IMR-90 (cell line): ENCODE data around the gene PARD6G. TPM values are rescaled to one million over a fixed set of nuclear protein-coding genes. Genes with fewer than 3 reads are reported as not detected.

ENCODE experiments used
- ATAC-seq: fragments of 200-7000 bp; cut with Tn5 transposase; 2 replicates; pipeline ENCODE4 v1.9.1; 2020; ENCODE audit warnings: low read depth, mild to moderate bottlenecking, moderate library complexity
- BruUV-seq: library from RNA; stranded (reverse); fragments of 400-500 nt; replicated peaks from 2 replicates; lab custom pipeline; 2021; lab: Mats Ljungman, UMichigan
- CTCF ChIA-PET: fragments of 300-600 bp; formaldehyde crosslinking; extraction: SDS; loops from one replicate; lab custom pipeline; 2021; ENCODE audit warnings: antibody characterized with exemption; lab: Yijun Ruan, JAX
- POLR2A ChIA-PET: fragments of 300-600 bp; sonication (Branson Sonifier 250); formaldehyde crosslinking; loops from one replicate; lab custom pipeline; 2022; ENCODE audit warnings: antibody characterized with exemption; ENCODE audit not compliant: unreplicated experiment; lab: Charles Lee
- DNase-seq: peaks from one replicate; pipeline ENCODE4 v3.0.0; 2013
- H2AFZ ChIP-seq: replicated peaks from 2 replicates; pipeline ENCODE3; 2013; ENCODE audit warnings: low read length, mild to moderate bottlenecking; ENCODE audit not compliant: poor library complexity
- H2AK5ac ChIP-seq: 2 replicates; pipeline ENCODE4 v1.6.1; 2013; ENCODE audit warnings: low read depth, low read length, inconsistent platforms
- H2AK9ac ChIP-seq: replicated peaks from 2 replicates; pipeline ENCODE3; 2013; ENCODE audit warnings: mild to moderate bottlenecking, low read depth, low read length, moderate library complexity; ENCODE audit not compliant: poor library complexity
- H2BK120ac ChIP-seq: 2 replicates; pipeline ENCODE4 v1.6.1; 2013; ENCODE audit warnings: low read depth, low read length, inconsistent platforms
- H2BK15ac ChIP-seq: 3 replicates; pipeline ENCODE4 v1.6.1; 2013; ENCODE audit warnings: low read depth, low read length, inconsistent platforms
- H2BK20ac ChIP-seq: 2 replicates; pipeline ENCODE4 v1.6.1; 2013; ENCODE audit warnings: low read depth, mild to moderate bottlenecking, inconsistent platforms, low read length, moderate library complexity
- H2BK5ac ChIP-seq: 2 replicates; pipeline ENCODE4 v1.6.1; 2013; ENCODE audit warnings: mild to moderate bottlenecking, low read depth, low read length, inconsistent platforms; ENCODE audit not compliant: poor library complexity, severe bottlenecking
- H3K14ac ChIP-seq: replicated peaks from 2 replicates; pipeline ENCODE4 v1.6.1; 2013; ENCODE audit warnings: low read depth, low read length, inconsistent platforms
- H3K18ac ChIP-seq: 2 replicates; pipeline ENCODE4 v1.6.1; 2013; ENCODE audit warnings: low read depth, low read length, control low read depth
- H3K23ac ChIP-seq: 2 replicates; pipeline ENCODE4 v1.6.1; 2013; ENCODE audit warnings: low read depth, low read length, inconsistent platforms
- H3K27ac ChIP-seq: 2 replicates; pipeline ENCODE4 v1.5.1; 2013; ENCODE audit warnings: mild to moderate bottlenecking, control low read depth, low read length; ENCODE audit not compliant: insufficient read depth
- H3K27me3 ChIP-seq: 2 replicates; pipeline ENCODE4 v1.6.1; 2013; ENCODE audit warnings: low read length; ENCODE audit not compliant: control insufficient read depth, insufficient read depth
- H3K36me3 ChIP-seq: 2 replicates; pipeline ENCODE4 v1.6.1; 2013; ENCODE audit warnings: low read length, mixed read lengths; ENCODE audit not compliant: control insufficient read depth, insufficient read depth
- H3K4ac ChIP-seq: 2 replicates; pipeline ENCODE4 v1.6.1; 2013; ENCODE audit warnings: low read depth, low read length, inconsistent platforms
- H3K4me1 ChIP-seq: 2 replicates; pipeline ENCODE4 v1.6.1; 2013; ENCODE audit warnings: low read length, mixed read lengths; ENCODE audit not compliant: control insufficient read depth, insufficient read depth
- H3K4me2 ChIP-seq: 2 replicates; pipeline ENCODE4 v1.6.1; 2013; ENCODE audit warnings: low read depth, mild to moderate bottlenecking, control low read depth, low read length, moderate library complexity
- H3K4me3 ChIP-seq: 2 replicates; pipeline ENCODE4 v1.5.1; 2013; ENCODE audit warnings: low read depth, mild to moderate bottlenecking, control low read depth, low read length, moderate library complexity; ENCODE audit not compliant: insufficient read depth
- H3K56ac ChIP-seq: 2 replicates; pipeline ENCODE4 v1.6.1; 2013; ENCODE audit warnings: low read length, inconsistent platforms; ENCODE audit not compliant: insufficient read depth; ENCODE audit errors: extremely low read depth
- H3K79me1 ChIP-seq, 2 experiments: 2 replicates each; pipeline ENCODE4 v1.6.1; 2013; ENCODE audit warnings: low read length in 2 of 2, inconsistent platforms in 1 of 2, low read depth in 1 of 2
- H3K9ac ChIP-seq: 2 replicates; pipeline ENCODE4 v1.6.1; 2013; ENCODE audit warnings: low read depth, low read length, control low read depth
- H3K9me1 ChIP-seq: 2 replicates; pipeline ENCODE4 v1.6.1; 2013; ENCODE audit warnings: low read length, inconsistent platforms; ENCODE audit not compliant: insufficient read depth
- H3K9me3 ChIP-seq: 2 replicates; pipeline ENCODE4 v1.6.1; 2013; ENCODE audit warnings: low read length; ENCODE audit not compliant: control insufficient read depth, insufficient read depth
- H4K20me1 ChIP-seq: 2 replicates; pipeline ENCODE4 v1.6.1; 2013; ENCODE audit warnings: low read length, inconsistent platforms; ENCODE audit not compliant: insufficient read depth
- H4K5ac ChIP-seq: 2 replicates; pipeline ENCODE4 v1.6.1; 2013; ENCODE audit warnings: mild to moderate bottlenecking, low read depth, low read length, control low read depth
- H4K8ac ChIP-seq, 2 experiments: 2 replicates each; pipeline ENCODE4 v1.6.1; 2013; ENCODE audit warnings: low read depth in 2 of 2, low read length in 2 of 2, control low read depth in 1 of 2, inconsistent platforms in 1 of 2
- H4K91ac ChIP-seq: 2 replicates; pipeline ENCODE4 v1.6.1; 2013; ENCODE audit warnings: low read depth, low read length, inconsistent platforms; ENCODE audit not compliant: insufficient read depth
- BHLHE40 ChIP-seq: fragments of 150-350 bp; IDR thresholded peaks from 2 replicates; pipeline ENCODE4 v1.6.1; 2016; ENCODE audit warnings: mild to moderate bottlenecking, low read depth, low read length
- CEBPB ChIP-seq: IDR thresholded peaks from 2 replicates; pipeline ENCODE4 v1.6.1; 2012; ENCODE audit warnings: low read depth, low read length, improper control_type of control experiment
- CHD1 ChIP-seq: IDR thresholded peaks from 2 replicates; pipeline ENCODE4 v1.6.1; 2012; ENCODE audit warnings: low read depth, low read length, improper control_type of control experiment
- CTCF ChIP-seq: conservative IDR thresholded peaks from 2 replicates; pipeline ENCODE4 v1.5.1; 2012; ENCODE audit warnings: mild to moderate bottlenecking, low read depth, low read length, improper control_type of control experiment
- FOS ChIP-seq: fragments of 150-350 bp; IDR thresholded peaks from 2 replicates; pipeline ENCODE4 v1.6.1; 2016; ENCODE audit warnings: low read depth, low read length
- MAFK ChIP-seq: IDR thresholded peaks from 2 replicates; pipeline ENCODE4 v1.6.1; 2012; ENCODE audit warnings: low read depth, low read length, improper control_type of control experiment
- MAZ ChIP-seq: IDR thresholded peaks from 2 replicates; pipeline ENCODE4 v1.6.1; 2012; ENCODE audit warnings: low read depth, mild to moderate bottlenecking, low read length, improper control_type of control experiment, moderate library complexity, borderline replicate concordance
- MXI1 ChIP-seq: IDR thresholded peaks from 2 replicates; pipeline ENCODE4 v1.6.1; 2012; ENCODE audit warnings: low read depth, mild to moderate bottlenecking, low read length, moderate library complexity, borderline replicate concordance
- NFE2L2 ChIP-seq: fragments of 150-350 bp; IDR thresholded peaks from 2 replicates; pipeline ENCODE4 v1.6.1; 2016; ENCODE audit warnings: low read depth, mild to moderate bottlenecking, low read length
- POLR2A ChIP-seq: IDR thresholded peaks from 2 replicates; pipeline ENCODE4 v1.6.1; 2012; ENCODE audit warnings: mild to moderate bottlenecking, low read depth, low read length
- RAD21 ChIP-seq: IDR thresholded peaks from 2 replicates; pipeline ENCODE4 v1.6.1; 2012; ENCODE audit warnings: low read length, improper control_type of control experiment
- RCOR1 ChIP-seq: IDR thresholded peaks from 2 replicates; pipeline ENCODE4 v1.6.1; 2012; ENCODE audit warnings: mild to moderate bottlenecking, low read length, improper control_type of control experiment; ENCODE audit not compliant: insufficient replicate concordance
- RFX5 ChIP-seq: IDR thresholded peaks from 2 replicates; pipeline ENCODE4 v1.8.0; 2012; ENCODE audit warnings: low read depth, mild to moderate bottlenecking, low read length, moderate library complexity
- SMC3 ChIP-seq: fragments of 150-350 bp; IDR thresholded peaks from 2 replicates; pipeline ENCODE4 v1.6.1; 2016; ENCODE audit warnings: low read depth, mild to moderate bottlenecking, antibody characterized with exemption, low read length, moderate library complexity
- USF2 ChIP-seq: fragments of 150-350 bp; IDR thresholded peaks from 2 replicates; pipeline ENCODE4 v1.6.1; 2017; ENCODE audit warnings: mild to moderate bottlenecking, antibody characterized with exemption, low read length, low read depth
- WGBS, 2 experiments: methylation state at CpG; one replicate each; pipeline versions ENCODE4 v1.1.5 to v1.1.7; 2013; ENCODE audit warnings: missing lambda C conversion rate in 2 of 2; ENCODE audit not compliant: insufficient read length in 1 of 2; ENCODE audit errors: extremely low coverage in 2 of 2; 5-methylcytosine and 5-hydroxymethylcytosine counted together
- dilution Hi-C: fragments of 300-500 bp; cut with HindIII; formaldehyde crosslinking; loops from one replicate; pipeline ENCODE4 v1.14.3; 2018; ENCODE audit warnings: low sequenced_read_pairs; ENCODE audit not compliant: unreplicated experiment
- in situ Hi-C: fragments of 300-500 bp; cut with MboI; formaldehyde crosslinking; loops from 3 replicates; pipeline ENCODE4 v1.14.3; 2019; ENCODE audit warnings: low sequenced_read_pairs, inconsistent platforms, mixed read lengths
- intact Hi-C: fragments of 100-400 bp; cut with micrococcal nuclease; formaldehyde crosslinking; loops from 2 replicates; pipeline ENCODE4 v1.10.0; 2022
- polyA plus RNA-seq, 3 experiments: library from polyadenylated mRNA; depleted of rRNA; stranded (reverse); fragments of >200 nt; gene quantifications; 2 replicates each; pipeline ENCODE4 v1.2.3, GENCODE V29; 2012; ENCODE audit warnings: low replicate concordance in 1 of 3
- total RNA-seq: library from RNA; depleted of rRNA; stranded (reverse); fragments of >200 nt; gene quantifications from 2 replicates; pipeline ENCODE4 v1.2.3, GENCODE V29; 2012
- TF ChIP-seq, protein P1 (sequence below): fragments of 150-350 bp; IDR thresholded peaks from 2 replicates; pipeline ENCODE4 v1.6.1; 2016; ENCODE audit warnings: low read depth, mild to moderate bottlenecking, low read length, moderate library complexity, borderline replicate concordance

Gene PARD6G
- total and polyA plus RNA-seq, 2 of the 4 experiments (the other 2 are of a cell fraction), result 2.5 to 4.6 TPM

GRCh38 chr18:80259610-80260009 lies 12.3 kb upstream of the PARD6G start:
- Histone ChIP-seq H4K20me1 (no peaks in the 10 kb centered on the region), H2BK15ac (no peak overlapping the region), H3K4me3 (no peak overlapping the region), H2AFZ (no peak overlapping the region), H2BK120ac (no peak overlapping the region), H3K14ac (no peak overlapping the region), H3K4me2 (no peak overlapping the region), H3K27ac (no peak overlapping the region), H3K9ac (no peak overlapping the region), H3K4me1 (no peaks in the 10 kb centered on the region), H3K4ac (no peak overlapping the region), H3K9me1 (no peaks in the 10 kb centered on the region), H3K36me3 (no peaks in the 10 kb centered on the region), H3K79me1 (no peaks in the 10 kb centered on the region), H3K9me3 (peaks cover 2% of the 10 kb centered on the region; the same call in 1 of the 2 replicates), H2AK5ac (no peak overlapping the region), H2BK5ac (no peak overlapping the region), H3K18ac (no peak overlapping the region), H4K8ac (no peak overlapping the region), H3K23ac (no peak overlapping the region), H3K27me3 (no peaks in the 10 kb centered on the region; the same call in 1 of the 2 replicates), H4K91ac (no peak overlapping the region), H4K5ac (no peak overlapping the region), H2AK9ac (no peak overlapping the region), H3K56ac (no peak overlapping the region), H2BK20ac (no peak overlapping the region)
- ChIA-PET CTCF (no interaction called here), POLR2A (no interaction called here)
- no peak for DNase-seq
- dilution Hi-C loops (no loop called here), in situ Hi-C loops (no loop called here), intact Hi-C loops (no loop called here)
- no TSS peak for BruUV-seq
- no CpG with 5 or more reads among the region's 4 CpGs for WGBS, 2 experiments
- no peak for TF ChIP-seq CHD1
- TF ChIP-seq FOS, result no peak
- no peak for TF ChIP-seq RAD21
- no peak for TF ChIP-seq RFX5
- no peak for TF ChIP-seq CTCF
- no peak for TF ChIP-seq RCOR1
- no peak for TF ChIP-seq SMC3
- no peak for TF ChIP-seq MAZ
- no peak for TF ChIP-seq BHLHE40
- TF ChIP-seq NFE2L2, result no peak
- no peak for TF ChIP-seq MAFK
- TF ChIP-seq MXI1, result no peak
- TF ChIP-seq, protein P1, sequence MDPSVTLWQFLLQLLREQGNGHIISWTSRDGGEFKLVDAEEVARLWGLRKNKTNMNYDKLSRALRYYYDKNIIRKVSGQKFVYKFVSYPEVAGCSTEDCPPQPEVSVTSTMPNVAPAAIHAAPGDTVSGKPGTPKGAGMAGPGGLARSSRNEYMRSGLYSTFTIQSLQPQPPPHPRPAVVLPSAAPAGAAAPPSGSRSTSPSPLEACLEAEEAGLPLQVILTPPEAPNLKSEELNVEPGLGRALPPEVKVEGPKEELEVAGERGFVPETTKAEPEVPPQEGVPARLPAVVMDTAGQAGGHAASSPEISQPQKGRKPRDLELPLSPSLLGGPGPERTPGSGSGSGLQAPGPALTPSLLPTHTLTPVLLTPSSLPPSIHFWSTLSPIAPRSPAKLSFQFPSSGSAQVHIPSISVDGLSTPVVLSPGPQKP, result no peak
- TF ChIP-seq POLR2A, result no peak
- TF ChIP-seq USF2, result no peak
- no peak for TF ChIP-seq CEBPB
- no peak for ATAC-seq
